Heart left ventricle (tissue), 13 donors: ENCODE results near the gene AKR1B1.

Experiments used
- POLR2A ChIP-seq, 2 donors: fragments of 450-650 bp; IDR thresholded peaks; one replicate each; pipeline ENCODE4 v1.6.1; 2017; ENCODE audit warnings: antibody characterized with exemption in 2 of 2, mild to moderate bottlenecking in 2 of 2, moderate library complexity in 2 of 2
- TF ChIP-seq, protein P1 (sequence below), 12 donors: fragments of 200-600 bp; sonication (generic) in 4 of 12; IDR thresholded peaks; one replicate each; pipeline versions ENCODE4 v1.5.0 to v1.8.0; 2018 to 2022; ENCODE audit warnings: antibody characterized with exemption in 12 of 12, mild to moderate bottlenecking in 5 of 12
- donor health status: ischemic (EF 13 %, LVEDD 7.1; RV severe dilation, severe dysfunction).
- donor health status: DM: no; HTN: yes; CAD: no.
- donor health status: DM: no; HTN: no; CAD: no.
- donor health status: ischemic (EF 25% LVEDD 6.9; RV normal size, moderate dysfunction).
- donor health status: ischemic (EF 25% LVEDD 5.7; RV mildly dilated, moderate dysfunction).
- donor health status: ischemic (EF 35%, LVEDD 5.7; RV mildly dilated, moderate dysfunction).
- donor health status: nonischemic (EF 11% LVEDD 7.7; RV severe dilation, severe dysfunction).
- donor health status: DM: yes; HTN: yes; CAD: no.
- donor health status: PGD.
- donor health status: ischemic (EF 29% LVEDD 5.4; RV normal size, mild dysfunction).
- donor health status: nonischemic (EF 23%, LVEDD 6.1; RV moderate dilation, normal function).

GRCh38 chr7:134480202-134480601, 21.3 kb upstream of the AKR1B1 start:
- TF ChIP-seq, protein P1, sequence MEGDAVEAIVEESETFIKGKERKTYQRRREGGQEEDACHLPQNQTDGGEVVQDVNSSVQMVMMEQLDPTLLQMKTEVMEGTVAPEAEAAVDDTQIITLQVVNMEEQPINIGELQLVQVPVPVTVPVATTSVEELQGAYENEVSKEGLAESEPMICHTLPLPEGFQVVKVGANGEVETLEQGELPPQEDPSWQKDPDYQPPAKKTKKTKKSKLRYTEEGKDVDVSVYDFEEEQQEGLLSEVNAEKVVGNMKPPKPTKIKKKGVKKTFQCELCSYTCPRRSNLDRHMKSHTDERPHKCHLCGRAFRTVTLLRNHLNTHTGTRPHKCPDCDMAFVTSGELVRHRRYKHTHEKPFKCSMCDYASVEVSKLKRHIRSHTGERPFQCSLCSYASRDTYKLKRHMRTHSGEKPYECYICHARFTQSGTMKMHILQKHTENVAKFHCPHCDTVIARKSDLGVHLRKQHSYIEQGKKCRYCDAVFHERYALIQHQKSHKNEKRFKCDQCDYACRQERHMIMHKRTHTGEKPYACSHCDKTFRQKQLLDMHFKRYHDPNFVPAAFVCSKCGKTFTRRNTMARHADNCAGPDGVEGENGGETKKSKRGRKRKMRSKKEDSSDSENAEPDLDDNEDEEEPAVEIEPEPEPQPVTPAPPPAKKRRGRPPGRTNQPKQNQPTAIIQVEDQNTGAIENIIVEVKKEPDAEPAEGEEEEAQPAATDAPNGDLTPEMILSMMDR (IDR thresholded peaks at IDR 0.05), result no peak
- no peak for TF ChIP-seq POLR2A (IDR thresholded peaks at IDR 0.05)
